ENCODE data around the gene SF3B4.

SF3B4 gene

DNA sequence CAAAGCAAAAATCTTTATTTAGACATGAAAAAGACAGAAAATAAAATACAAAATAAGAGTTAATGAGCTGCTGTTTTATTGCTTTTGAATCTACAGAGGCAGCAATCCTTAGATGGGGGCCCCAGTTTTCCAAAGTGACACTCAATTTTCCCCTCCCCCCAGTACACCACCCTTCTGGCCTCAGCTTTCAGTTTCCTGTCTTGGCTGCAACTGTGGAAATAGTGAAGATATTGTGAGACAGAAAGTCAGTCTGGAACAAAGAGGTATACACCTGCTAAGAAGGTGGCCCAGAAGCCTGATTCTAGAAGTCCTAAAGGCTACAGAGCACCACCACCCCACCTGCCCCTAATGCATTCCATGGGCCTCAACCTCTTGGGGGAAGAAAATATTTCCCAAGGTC is 10.2 kb upstream of the SF3B4 start:
- no peak for TF ChIP-seq CTCF (IDR thresholded peaks at IDR 0.05; ENCODE audit: low read depth, low read length, missing control alignments)
- no peak for DNase-seq
- Histone ChIP-seq H3K27me3 (replicated peaks) (no peaks in the 10 kb centered on the region), H3K36me3 (replicated peaks) (no peaks in the 10 kb centered on the region), H3K4me3 (ENCODE audit: low read depth, low read length) (no peak overlapping the region), H3K27ac (no peak overlapping the region)
- in situ Hi-C loops (cut with HindIII; ENCODE audit: low pct_ligation_motif_present, low sequenced_read_pairs) = no loop called here

GRCh38 chr1:149936992-149937705 is 9.5 kb upstream of the SF3B4 start:
- TF ChIP-seq CTCF (IDR thresholded peaks at IDR 0.05; ENCODE audit: low read depth, low read length, missing control alignments) = peak; percentile 9
- H3K27ac ChIP-seq = peak overlapping the region; percentile 23
- no peak for DNase-seq
- peak overlapping the region; percentile 75 for H3K4me3 ChIP-seq (ENCODE audit: low read depth, low read length)
- H3K36me3 ChIP-seq (replicated peaks) = no peaks in the 10 kb centered on the region
- no peaks in the 10 kb centered on the region for H3K27me3 ChIP-seq (replicated peaks)
- in situ Hi-C loops (cut with HindIII; ENCODE audit: low pct_ligation_motif_present, low sequenced_read_pairs) = no loop called here

- Histone ChIP-seq H3K27ac (peak within 1 kb of the TSS; percentile 23), H3K4me3 (ENCODE audit: low read depth, low read length) (peak within 1 kb of the TSS; percentile 75), H3K27me3 (replicated peaks) (no peaks in the 10 kb centered on the region), H3K36me3 (replicated peaks) (no peaks in the 10 kb centered on the region)
- TF ChIP-seq CTCF (IDR thresholded peaks at IDR 0.05; ENCODE audit: low read depth, low read length, missing control alignments) = no peak
- DNase-seq = no peak
- in situ Hi-C loops (cut with HindIII; ENCODE audit: low pct_ligation_motif_present, low sequenced_read_pairs) = no loop called here
These were observed 8.8 kb upstream of the SF3B4 start, which contains the start of gene MTMR11 for GRCh38 chr1:149936170-149936991. Gene MTMR11 (minus strand): TSS chr1:149936879. CDS start chr1:149936647, 232 bp downstream.

GRCh38 chr1:149934356-149934755 is 6.8 kb upstream of the SF3B4 start:
- no peaks in the 10 kb centered on the region for H3K27me3 ChIP-seq (replicated peaks)

DNA sequence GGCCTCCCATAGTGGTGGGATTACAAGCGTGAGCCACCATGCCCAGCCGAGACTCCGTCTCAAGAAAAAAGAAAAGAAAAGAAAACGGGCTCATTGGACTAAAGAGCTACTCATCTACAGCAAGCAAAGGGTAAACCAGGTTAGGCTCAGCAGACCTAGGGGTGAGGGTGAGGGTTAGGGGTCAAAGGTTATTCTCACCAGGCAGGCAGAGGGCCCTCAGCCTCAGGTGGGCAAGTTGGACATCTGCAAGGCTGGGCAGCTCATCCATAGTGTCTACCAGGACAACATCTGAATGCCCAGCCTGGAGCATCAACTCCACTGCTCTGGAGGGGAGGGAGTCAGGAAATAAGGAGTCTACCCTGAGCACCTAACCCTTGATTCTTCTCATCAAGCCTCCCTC is 5.6 kb upstream of the SF3B4 start:
- H3K4me3 ChIP-seq (ENCODE audit: low read depth, low read length) = no peak overlapping the region
- DNase-seq = no peak
- H3K27me3 ChIP-seq (replicated peaks) = no peaks in the 10 kb centered on the region
- no peak for TF ChIP-seq CTCF (IDR thresholded peaks at IDR 0.05; ENCODE audit: low read depth, low read length, missing control alignments)
- peaks cover 4% of the 10 kb centered on the region for H3K36me3 ChIP-seq (replicated peaks)
- H3K27ac ChIP-seq = no peak overlapping the region
- in situ Hi-C loops (cut with HindIII; ENCODE audit: low pct_ligation_motif_present, low sequenced_read_pairs) = no loop called here

More at GRCh38 chr1:149934356-149934755, 6.8 kb upstream of the SF3B4 start:
- in situ Hi-C loops (cut with HindIII; ENCODE audit: low pct_ligation_motif_present, low sequenced_read_pairs) = no loop called here
- Histone ChIP-seq H3K36me3 (replicated peaks) (peaks cover 4% of the 10 kb centered on the region), H3K4me3 (ENCODE audit: low read depth, low read length) (no peak overlapping the region), H3K27ac (no peak overlapping the region)
- TF ChIP-seq CTCF (IDR thresholded peaks at IDR 0.05; ENCODE audit: low read depth, low read length, missing control alignments) = no peak
- DNase-seq = no peak
